ENCODE data around the gene DMAC2L.
A peak's percentile ranks its signal among the peaks of the same experiment; 100 is the strongest.
"Not testable (repeated sequence)": the region's sequence is repeated elsewhere in the genome, so short reads cannot be mapped to it uniquely, and the experiment has no call there.

DMAC2L gene

GRCh38 chr14:50311972-50312733, at the start of gene DMAC2L, which contains the start of gene L2HGDH:
Gene DMAC2L (plus strand): TSS chr14:50312324. CDS start chr14:50321488, 9,164 bp downstream.
Gene L2HGDH (minus strand): TSS chr14:50312229. CDS start chr14:50312150, 79 bp downstream.
- DNase-seq = peak; percentile 95

- no peak for DNase-seq
Observed at GRCh38 chr14:50262865-50263264, 49.3 kb upstream of the DMAC2L start.

GRCh38 chr14:50263321-50263720, 48.8 kb upstream of the DMAC2L start:
- DNase-seq = no peak

GRCh38 chr14:50265029-50265428, 47.1 kb upstream of the DMAC2L start:
- no peak for DNase-seq

GRCh38 chr14:50270932-50271331, 41.2 kb upstream of the DMAC2L start:
- DNase-seq = no peak

GRCh38 chr14:50272498-50272897, 39.6 kb upstream of the DMAC2L start:
- DNase-seq = no peak

GRCh38 chr14:50285861-50286260, 26.3 kb upstream of the DMAC2L start:
- DNase-seq = no peak

GRCh38 chr14:50288146-50288545, 24.0 kb upstream of the DMAC2L start:
- no peak for DNase-seq

GRCh38 chr14:50290306-50290705, 21.8 kb upstream of the DMAC2L start:
- no peak for DNase-seq

GRCh38 chr14:50299585-50299984, 12.5 kb upstream of the DMAC2L start:
- no peak for DNase-seq

- no peak for DNase-seq
Observed at GRCh38 chr14:50301914-50302313, 10.2 kb upstream of the DMAC2L start.

- no peak for DNase-seq
Observed at GRCh38 chr14:50303744-50304471, 8.2 kb upstream of the DMAC2L start.

GRCh38 chr14:50308363-50308915, 3.7 kb upstream of the DMAC2L start:
- DNase-seq = no peak

GRCh38 chr14:50310445-50310844, 1.7 kb upstream of the DMAC2L start:
- DNase-seq = no peak

GRCh38 chr14:50311337-50311971, 670 bp upstream of the DMAC2L start:
- peak; percentile 4 for DNase-seq

- DNase-seq = peak; percentile 53
Observed at GRCh38 chr14:50312734-50313054, 570 bp downstream of the DMAC2L start.

- DNase-seq = not testable (repeated sequence)
Observed at GRCh38 chr14:50314098-50314497, 2.0 kb downstream of the DMAC2L start.

- peak; percentile 13 for DNase-seq
Observed at GRCh38 chr14:50318031-50318626, 6.0 kb downstream of the DMAC2L start.

GRCh38 chr14:50319293-50319692, 7.2 kb downstream of the DMAC2L start:
- DNase-seq = no peak

GRCh38 chr14:50319721-50320120, 7.6 kb downstream of the DMAC2L start:
- no peak for DNase-seq

GRCh38 chr14:50320283-50320682, 8.2 kb downstream of the DMAC2L start:
- DNase-seq = no peak

- peak; percentile 75 for DNase-seq
Observed at GRCh38 chr14:50321009-50321660, 9.0 kb downstream of the DMAC2L start.

- DNase-seq = no peak
Observed at GRCh38 chr14:50331596-50331995, 19.5 kb downstream of the DMAC2L start.
